ENCODE results near the gene HS2ST1. TPM values are rescaled to one million over a fixed set of nuclear protein-coding genes. Genes with fewer than 3 reads are reported as not detected.

The HS2ST1 gene
- total RNA-seq, 2 donors from 2014 or later: 21.3 to 23.5 TPM

DNA sequence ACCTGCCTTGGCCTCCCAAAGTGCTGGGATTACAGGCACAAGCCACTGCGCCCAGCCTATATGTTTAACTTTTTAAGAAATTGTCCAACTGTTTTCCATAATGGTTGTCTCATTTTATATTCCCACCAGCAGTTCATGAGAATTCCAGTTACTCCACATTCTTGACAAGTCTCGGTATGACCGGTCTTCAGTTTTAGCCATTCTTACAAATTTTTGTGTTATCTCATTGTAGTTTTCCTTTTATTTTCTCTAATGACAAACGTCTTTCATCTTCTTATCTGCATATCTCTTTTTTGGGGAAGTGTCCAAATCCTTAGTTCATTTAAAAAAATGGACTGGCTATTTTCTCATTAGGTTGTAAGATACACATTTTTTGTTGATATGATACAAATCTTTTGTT is 132.5 kb downstream of the HS2ST1 start:
- intact Hi-C loops (cut with DNase I): no loop called here
- TF ChIP-seq, protein P1, sequence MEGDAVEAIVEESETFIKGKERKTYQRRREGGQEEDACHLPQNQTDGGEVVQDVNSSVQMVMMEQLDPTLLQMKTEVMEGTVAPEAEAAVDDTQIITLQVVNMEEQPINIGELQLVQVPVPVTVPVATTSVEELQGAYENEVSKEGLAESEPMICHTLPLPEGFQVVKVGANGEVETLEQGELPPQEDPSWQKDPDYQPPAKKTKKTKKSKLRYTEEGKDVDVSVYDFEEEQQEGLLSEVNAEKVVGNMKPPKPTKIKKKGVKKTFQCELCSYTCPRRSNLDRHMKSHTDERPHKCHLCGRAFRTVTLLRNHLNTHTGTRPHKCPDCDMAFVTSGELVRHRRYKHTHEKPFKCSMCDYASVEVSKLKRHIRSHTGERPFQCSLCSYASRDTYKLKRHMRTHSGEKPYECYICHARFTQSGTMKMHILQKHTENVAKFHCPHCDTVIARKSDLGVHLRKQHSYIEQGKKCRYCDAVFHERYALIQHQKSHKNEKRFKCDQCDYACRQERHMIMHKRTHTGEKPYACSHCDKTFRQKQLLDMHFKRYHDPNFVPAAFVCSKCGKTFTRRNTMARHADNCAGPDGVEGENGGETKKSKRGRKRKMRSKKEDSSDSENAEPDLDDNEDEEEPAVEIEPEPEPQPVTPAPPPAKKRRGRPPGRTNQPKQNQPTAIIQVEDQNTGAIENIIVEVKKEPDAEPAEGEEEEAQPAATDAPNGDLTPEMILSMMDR (IDR thresholded peaks at IDR 0.05): no peak
- H3K4me1 ChIP-seq: no peaks in the 10 kb centered on the region
- H3K9me3 ChIP-seq: no peaks in the 10 kb centered on the region
- H3K36me3 ChIP-seq: no peaks in the 10 kb centered on the region
- H3K9ac ChIP-seq (ENCODE audit: low read depth in 2 of 2, low read length in 2 of 2): no peak overlapping the region
- H3K27me3 ChIP-seq: no peaks in the 10 kb centered on the region
- no peak overlapping the region for H3K4me3 ChIP-seq
- no peak for DNase-seq
- no peak overlapping the region for H3K27ac ChIP-seq

DNA sequence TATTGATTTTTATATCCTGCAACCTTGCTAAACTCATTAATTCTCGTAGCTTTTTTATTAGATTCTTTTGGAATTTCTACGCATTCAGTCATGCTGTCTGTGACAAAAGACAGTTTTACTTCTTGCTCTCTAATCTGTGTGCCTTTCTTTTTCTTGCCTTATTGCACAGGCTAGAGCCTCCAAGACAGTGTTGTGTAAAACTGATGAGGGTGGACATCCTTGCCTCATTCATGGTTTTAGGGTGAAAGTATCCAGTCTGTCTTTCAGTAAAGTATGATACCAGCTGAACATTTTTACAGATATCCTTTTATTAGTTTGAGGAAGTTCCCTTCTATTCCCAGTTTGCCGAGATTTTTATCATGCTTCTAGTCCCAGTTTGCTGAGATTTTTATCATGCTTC is 133.8 kb downstream of the HS2ST1 start:
- Histone ChIP-seq H3K4me1 (no peaks in the 10 kb centered on the region), H3K27ac (no peak overlapping the region), H3K4me3 (no peak overlapping the region), H3K9me3 (no peaks in the 10 kb centered on the region), H3K27me3 (no peaks in the 10 kb centered on the region), H3K9ac (ENCODE audit: low read depth in 2 of 2, low read length in 2 of 2) (no peak overlapping the region), H3K36me3 (no peaks in the 10 kb centered on the region)
- intact Hi-C loops (cut with DNase I): no loop called here
- TF ChIP-seq, protein P1 (IDR thresholded peaks at IDR 0.05): no peak
- no peak for DNase-seq

DNA sequence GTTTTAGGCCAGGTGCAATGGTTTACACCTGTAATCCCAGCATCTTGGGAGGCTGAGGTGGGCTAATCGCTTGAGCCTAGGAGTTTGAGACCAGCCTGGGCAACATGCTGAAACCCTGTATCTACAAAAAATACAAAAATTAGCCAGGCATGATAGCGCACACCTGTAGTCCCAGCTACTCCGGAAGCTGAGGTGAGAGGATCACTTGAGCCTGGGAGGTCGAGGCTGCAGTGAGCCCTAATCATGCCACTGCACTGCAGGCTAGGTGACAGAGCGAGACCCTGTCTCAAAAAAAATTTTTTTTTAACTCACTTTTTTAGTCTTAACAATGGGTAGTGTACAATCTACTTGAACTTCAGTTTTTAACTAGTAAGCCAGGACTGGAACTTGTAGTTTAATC is 137.5 kb downstream of the HS2ST1 start:
- no peak overlapping the region for H3K9ac ChIP-seq (ENCODE audit: low read depth in 2 of 2, low read length in 2 of 2)
- no peak for DNase-seq
- intact Hi-C loops (cut with DNase I): no loop called here

DNA sequence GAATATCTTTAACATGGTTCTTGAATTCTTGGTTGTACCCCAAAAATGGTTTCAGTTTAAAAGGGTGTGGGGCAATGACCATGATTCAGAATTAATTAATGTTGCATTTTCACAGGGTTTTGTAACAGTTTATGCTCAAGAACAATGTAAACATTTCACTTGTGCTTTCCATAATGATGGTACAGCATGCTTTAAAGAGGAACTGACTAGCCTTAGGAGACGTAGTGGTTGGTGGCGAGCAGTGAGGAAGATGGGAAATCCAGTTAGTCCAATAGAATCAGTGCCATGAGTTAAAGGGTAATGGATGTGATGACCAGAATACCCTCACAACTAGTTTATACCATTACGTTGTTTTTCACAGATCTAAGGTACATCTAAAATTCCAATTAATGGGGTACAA is 138.0 kb downstream of the HS2ST1 start:
- no peak overlapping the region for H3K27ac ChIP-seq
- no peaks in the 10 kb centered on the region for H3K4me1 ChIP-seq
- no peak overlapping the region for H3K9ac ChIP-seq (ENCODE audit: low read depth in 2 of 2, low read length in 2 of 2)
- H3K36me3 ChIP-seq: no peaks in the 10 kb centered on the region
- no peaks in the 10 kb centered on the region for H3K9me3 ChIP-seq
- H3K4me3 ChIP-seq: no peak overlapping the region
- intact Hi-C loops (cut with DNase I): no loop called here
- TF ChIP-seq, protein P1 (IDR thresholded peaks at IDR 0.05): no peak
- no peaks in the 10 kb centered on the region for H3K27me3 ChIP-seq
- no peak for DNase-seq

More for the DNA sequence above, 137.5 kb downstream of the HS2ST1 start:
- TF ChIP-seq, protein P1 (IDR thresholded peaks at IDR 0.05): no peak
- Histone ChIP-seq H3K4me3 (no peak overlapping the region), H3K27me3 (no peaks in the 10 kb centered on the region), H3K9me3 (no peaks in the 10 kb centered on the region), H3K4me1 (no peaks in the 10 kb centered on the region), H3K36me3 (no peaks in the 10 kb centered on the region), H3K27ac (no peak overlapping the region)

DNA sequence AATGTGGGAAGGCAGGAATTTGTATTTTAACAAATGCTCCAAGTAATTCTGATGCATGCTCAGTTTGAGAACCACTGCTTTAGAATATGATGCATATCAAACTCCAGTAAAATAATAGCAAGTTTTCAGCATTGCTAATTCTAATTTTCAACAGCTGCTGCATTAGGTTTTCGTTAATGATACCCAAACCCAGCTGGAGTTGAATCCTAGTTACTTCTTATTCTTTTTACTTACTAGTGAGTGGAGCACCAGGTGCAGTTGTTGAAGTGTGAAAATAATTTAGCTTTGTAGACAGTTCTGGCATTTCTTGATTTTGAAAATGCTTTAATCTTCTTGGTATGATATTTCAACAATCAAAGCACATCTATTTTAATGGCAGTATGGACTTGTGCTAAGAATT is 138.5 kb downstream of the HS2ST1 start:
- H3K27ac ChIP-seq: no peak overlapping the region
- no peaks in the 10 kb centered on the region for H3K36me3 ChIP-seq
- H3K4me3 ChIP-seq: no peak overlapping the region
- no peak for DNase-seq
- H3K27me3 ChIP-seq: no peaks in the 10 kb centered on the region
- no peaks in the 10 kb centered on the region for H3K9me3 ChIP-seq
- intact Hi-C loops (cut with DNase I): no loop called here
- no peak overlapping the region for H3K9ac ChIP-seq (ENCODE audit: low read depth in 2 of 2, low read length in 2 of 2)
- no peaks in the 10 kb centered on the region for H3K4me1 ChIP-seq
- TF ChIP-seq, protein P1 (IDR thresholded peaks at IDR 0.05): no peak

DNA sequence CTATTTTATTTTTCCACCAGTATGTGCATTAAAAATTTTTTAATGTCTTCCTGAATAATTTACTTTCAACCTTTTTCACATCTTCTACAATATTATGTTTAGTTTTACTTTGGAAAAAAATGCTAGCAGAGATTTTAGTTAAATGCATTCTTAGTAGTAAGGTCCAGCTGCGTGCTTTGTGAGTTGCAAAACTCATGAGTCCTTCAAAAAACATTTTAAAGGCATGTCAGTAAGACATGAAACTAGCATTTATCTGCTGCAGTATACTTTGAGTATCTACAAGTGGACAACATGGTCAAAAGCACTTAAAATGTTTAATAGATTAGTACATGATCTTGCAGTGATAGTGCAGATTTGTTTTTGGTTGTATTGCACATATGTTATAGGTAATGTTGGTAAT is 139.0 kb downstream of the HS2ST1 start:
- H3K4me3 ChIP-seq: no peak overlapping the region
- no peak overlapping the region for H3K9ac ChIP-seq (ENCODE audit: low read depth in 2 of 2, low read length in 2 of 2)
- TF ChIP-seq, protein P1 (IDR thresholded peaks at IDR 0.05): no peak
- no peaks in the 10 kb centered on the region for H3K9me3 ChIP-seq
- DNase-seq: no peak
- no peaks in the 10 kb centered on the region for H3K36me3 ChIP-seq
- H3K4me1 ChIP-seq: no peaks in the 10 kb centered on the region
- no peaks in the 10 kb centered on the region for H3K27me3 ChIP-seq
- no peak overlapping the region for H3K27ac ChIP-seq
- intact Hi-C loops (cut with DNase I): no loop called here
